Cerebellar nuclear complex (tissue), 1 donor: ENCODE results near the gene SYT7.

Experiments
- DNase-seq, 2 experiments: peaks; one replicate each; lab custom pipeline; 2025; lab: John Stamatoyannopoulos, UW

The SYT7 gene

GRCh38 chr11:61514050-61514917 lies 66.6 kb downstream of the SYT7 start:
- no peak for DNase-seq

- DNase-seq = no peak
Measured at GRCh38 chr11:61513143-61513765, 67.6 kb downstream of the SYT7 start.

GRCh38 chr11:61512435-61512834 lies 68.4 kb downstream of the SYT7 start:
- no peak for DNase-seq

- DNase-seq = no peak
Measured at GRCh38 chr11:61511383-61511782, 69.5 kb downstream of the SYT7 start.

GRCh38 chr11:61510974-61511373 lies 69.9 kb downstream of the SYT7 start:
- no peak for DNase-seq

GRCh38 chr11:61510166-61510919 lies 70.5 kb downstream of the SYT7 start:
- no peak for DNase-seq

- no peak for DNase-seq
Measured at GRCh38 chr11:61509043-61510029, 71.5 kb downstream of the SYT7 start.

GRCh38 chr11:61507962-61508861 lies 72.7 kb downstream of the SYT7 start, which contains the start of gene LRRC10B:
Gene LRRC10B, plus strand, starts transcription at chr11:61508749. Its CDS starts 250 bp downstream, at chr11:61508999.
- DNase-seq = no peak

GRCh38 chr11:61507012-61507768 lies 73.7 kb downstream of the SYT7 start:
- DNase-seq = no peak

GRCh38 chr11:61505640-61506155 lies 75.2 kb downstream of the SYT7 start:
- DNase-seq = no peak

- no peak for DNase-seq
Measured at GRCh38 chr11:61505106-61505505, 75.8 kb downstream of the SYT7 start.

- no peak for DNase-seq
Measured at GRCh38 chr11:61503135-61503770, 77.6 kb downstream of the SYT7 start.

GRCh38 chr11:61502522-61502921 lies 78.4 kb downstream of the SYT7 start:
- no peak for DNase-seq

GRCh38 chr11:61499816-61500491 lies 80.9 kb downstream of the SYT7 start:
- no peak for DNase-seq

- no peak for DNase-seq
Measured at GRCh38 chr11:61498767-61499341, 82.0 kb downstream of the SYT7 start.

- no peak for DNase-seq
Measured at GRCh38 chr11:61497876-61498275, 83.0 kb downstream of the SYT7 start.

GRCh38 chr11:61497473-61497872 lies 83.4 kb downstream of the SYT7 start:
- DNase-seq = no peak
